Small intestine (tissue), 7 donors: ENCODE measurements around the gene DHPS. TPM values are rescaled to one million over a fixed set of nuclear protein-coding genes. Genes with fewer than 3 reads are reported as not detected.

ENCODE experiments used
- DNase-seq, 2 donors: peaks; one replicate each; pipeline versions ENCODE4 v3.0.0 to v3.0.0-alpha.2; 2013
- FAIRE-seq: peaks from 2 replicates; lab custom pipeline; 2012; peaks lifted over from hg19 to GRCh38; lab: Jason Lieb, UNC
- H3K27ac ChIP-seq, 3 donors: one replicate each; pipeline ENCODE4 v1.5.1; 2013; ENCODE audit warnings: low read length in 2 of 3, mild to moderate bottlenecking in 2 of 3, control low read depth in 1 of 3, inconsistent platforms in 1 of 3, low read depth in 1 of 3, moderate library complexity in 1 of 3
- H3K27me3 ChIP-seq, 3 donors: one replicate each; pipeline ENCODE4 v1.6.1; 2013; ENCODE audit warnings: low read length in 3 of 3, inconsistent platforms in 1 of 3; ENCODE audit not compliant: control insufficient read depth in 3 of 3, insufficient read depth in 3 of 3
- H3K36me3 ChIP-seq, 3 donors: one replicate each; pipeline ENCODE4 v1.6.1; 2013; ENCODE audit warnings: low read length in 3 of 3, inconsistent platforms in 1 of 3, low read depth in 1 of 3, mild to moderate bottlenecking in 1 of 3, moderate library complexity in 1 of 3; ENCODE audit not compliant: control insufficient read depth in 3 of 3, insufficient read depth in 2 of 3
- H3K4me1 ChIP-seq, 3 donors: one replicate each; pipeline ENCODE4 v1.6.1; 2013; ENCODE audit warnings: low read length in 2 of 3, inconsistent platforms in 1 of 3, low read depth in 1 of 3, mild to moderate bottlenecking in 1 of 3, moderate library complexity in 1 of 3; ENCODE audit not compliant: control insufficient read depth in 3 of 3, insufficient read depth in 2 of 3
- H3K4me3 ChIP-seq, 3 donors: one replicate each; pipeline ENCODE4 v1.5.1; 2013; ENCODE audit warnings: low read length in 3 of 3, control low read depth in 1 of 3, inconsistent platforms in 1 of 3, low read depth in 1 of 3, mild to moderate bottlenecking in 1 of 3, moderate library complexity in 1 of 3
- H3K9me3 ChIP-seq, 2 donors: one replicate each; pipeline ENCODE4 v1.6.1; 2013; ENCODE audit warnings: low read depth in 1 of 2, low read length in 1 of 2; ENCODE audit not compliant: control insufficient read depth in 2 of 2, insufficient read depth in 1 of 2
- WGBS, 3 donors: extraction: QIAGEN DNeasy Blood & Tissue Kit; methylation state at CpG; one replicate each; pipeline ENCODE4 v1.1.7; 2013; 5-methylcytosine and 5-hydroxymethylcytosine counted together
- polyA plus RNA-seq, 4 donors: library from polyadenylated mRNA; stranded (reverse) in 3 of 4; unstranded in 1 of 4; fragments of 200-250 nt in 3 of 4; fragments of 120-200 nt in 1 of 4; gene quantifications; one replicate each; pipeline versions ENCODE4 v1.2.1 to v1.2.3, GENCODE V29; 2013
- donor health status: healthy with polysubstance abuse.
- donor health status: control.
- donor health status: control.
- donor health status: Bipolar disorder and iron deficiency.
- donor health status: healthy.

DHPS gene
- polyA plus RNA-seq, 4 donors: 61.5 to 96.9 (median 66.8) TPM

GRCh38 chr19:12676928-12677327 lies 4.8 kb downstream of the DHPS start:
- DNase-seq (no peak), FAIRE-seq (no peak)
- WGBS, 3 donors: 93 to 95% (median 94%) methylated on average over 12 of the region's 12 CpGs
- Histone ChIP-seq H3K36me3 (peaks cover 9 to 83% (median 13%) of the 10 kb centered on the region in 3 donors), H3K9me3 (no peaks in the 10 kb centered on the region), H3K27me3 (no peaks in the 10 kb centered on the region), H3K4me1 (no peaks in the 10 kb centered on the region), H3K4me3 (no peak overlapping the region), H3K27ac (no peak overlapping the region)

GRCh38 chr19:12676384-12676792 lies 5.3 kb downstream of the DHPS start:
- H3K9me3 ChIP-seq: no peaks in the 10 kb centered on the region
- no peak overlapping the region for H3K27ac ChIP-seq
- no peaks in the 10 kb centered on the region for H3K4me1 ChIP-seq
- H3K27me3 ChIP-seq: no peaks in the 10 kb centered on the region
- FAIRE-seq (no peak), DNase-seq (peak; percentile 83)
- peaks cover 12 to 86% (median 13%) of the 10 kb centered on the region in 3 donors for H3K36me3 ChIP-seq
- WGBS, 3 donors: 16 to 23% (median 20%) methylated on average over 4 of the region's 4 CpGs
- H3K4me3 ChIP-seq: no peak overlapping the region

- no peak overlapping the region for H3K27ac ChIP-seq
- DNase-seq (no peak), FAIRE-seq (no peak)
- no peaks in the 10 kb centered on the region for H3K27me3 ChIP-seq
- WGBS, 3 donors: 84 to 89% (median 86%) methylated on average over 15 of the region's 15 CpGs
- no peak overlapping the region for H3K4me3 ChIP-seq
- no peaks in the 10 kb centered on the region for H3K9me3 ChIP-seq
- peaks cover 12 to 86% (median 13%) of the 10 kb centered on the region in 3 donors for H3K36me3 ChIP-seq
- H3K4me1 ChIP-seq: no peaks in the 10 kb centered on the region
Observed at GRCh38 chr19:12675940-12676339, 5.7 kb downstream of the DHPS start.

- Histone ChIP-seq H3K27ac (no peak overlapping the region), H3K4me1 (peaks cover 0 to 3% (median 0%) of the 10 kb centered on the region in 3 donors), H3K27me3 (no peaks in the 10 kb centered on the region), H3K9me3 (no peaks in the 10 kb centered on the region), H3K4me3 (no peak overlapping the region), H3K36me3 (peaks cover 12 to 92% (median 13%) of the 10 kb centered on the region in 3 donors)
- FAIRE-seq: no peak
- no peak for DNase-seq
- WGBS, 3 donors: 95% methylated on average over 10 of the region's 10 CpGs
Observed at GRCh38 chr19:12675399-12675798, 6.3 kb downstream of the DHPS start.

- H3K27ac ChIP-seq: no peak overlapping the region
Observed at GRCh38 chr19:12672744-12673143, 8.9 kb downstream of the DHPS start.

GRCh38 chr19:12670159-12670928 lies 11.3 kb downstream of the DHPS start:
- H3K4me3 ChIP-seq: peak overlapping the region; percentile 77 to 88 (median 86)
- no peaks in the 10 kb centered on the region for H3K9me3 ChIP-seq
- peaks cover 10 to 22% (median 12%) of the 10 kb centered on the region in 3 donors for H3K4me1 ChIP-seq
- peaks cover 3 to 60% (median 8%) of the 10 kb centered on the region in 3 donors for H3K36me3 ChIP-seq
- peak overlapping the region; percentile 74 to 94 (median 93) for H3K27ac ChIP-seq
- H3K27me3 ChIP-seq: no peaks in the 10 kb centered on the region
- FAIRE-seq: no peak
- no peak for DNase-seq
- WGBS, 3 donors: 31 to 37% (median 33%) methylated on average over 23 to 26 of the region's 26 CpGs

More at GRCh38 chr19:12672744-12673143, 8.9 kb downstream of the DHPS start:
- WGBS, 3 donors: 82 to 88% (median 82%) methylated on average over 8 to 10 of the region's 10 CpGs
- no peak for DNase-seq
- Histone ChIP-seq H3K4me3 (no peak overlapping the region), H3K36me3 (peaks cover 8 to 74% (median 9%) of the 10 kb centered on the region in 3 donors), H3K27me3 (no peaks in the 10 kb centered on the region), H3K9me3 (no peaks in the 10 kb centered on the region), H3K4me1 (peaks cover 3 to 14% (median 5%) of the 10 kb centered on the region in 3 donors)
- no peak for FAIRE-seq

- DNase-seq: peak; percentile 85 to 91
- no peaks in the 10 kb centered on the region for H3K27me3 ChIP-seq
- H3K4me1 ChIP-seq: peaks cover 10 to 22% (median 12%) of the 10 kb centered on the region in 3 donors
- H3K27ac ChIP-seq: peak overlapping the region; percentile 74 to 94 (median 93)
- H3K9me3 ChIP-seq: no peaks in the 10 kb centered on the region
- H3K4me3 ChIP-seq: peak overlapping the region; percentile 77 to 88 (median 86)
- peaks cover 2 to 60% (median 6%) of the 10 kb centered on the region in 3 donors for H3K36me3 ChIP-seq
- 0 to 1% (median 0%) methylated on average over 56 to 64 of the region's 64 CpGs for WGBS, 3 donors
- FAIRE-seq: no peak
Observed at GRCh38 chr19:12669270-12670158, 12.2 kb downstream of the DHPS start.

GRCh38 chr19:12668932-12669269 lies 12.8 kb downstream of the DHPS start:
- peak overlapping the region; percentile 77 to 88 (median 86) for H3K4me3 ChIP-seq
- H3K36me3 ChIP-seq: peaks cover 0 to 60% (median 6%) of the 10 kb centered on the region in 3 donors
- peak; percentile 35 to 75 for DNase-seq
- 0 to 1% (median 1%) methylated on average over 24 of the region's 24 CpGs for WGBS, 3 donors
- no peak for FAIRE-seq
- peaks cover 10 to 22% (median 12%) of the 10 kb centered on the region in 3 donors for H3K4me1 ChIP-seq
- H3K27ac ChIP-seq: peak overlapping the region; percentile 74 to 94 (median 93)
- no peaks in the 10 kb centered on the region for H3K27me3 ChIP-seq
- no peaks in the 10 kb centered on the region for H3K9me3 ChIP-seq
